ENCODE results near the gene ERFE. TPM values are rescaled to one million over a fixed set of nuclear protein-coding genes. Genes with fewer than 3 reads are reported as not detected.

ERFE gene
- total and polyA plus RNA-seq, 8 donors: 0.13 to 1.1 (median 0.82) TPM; not detected in 4

DNA sequence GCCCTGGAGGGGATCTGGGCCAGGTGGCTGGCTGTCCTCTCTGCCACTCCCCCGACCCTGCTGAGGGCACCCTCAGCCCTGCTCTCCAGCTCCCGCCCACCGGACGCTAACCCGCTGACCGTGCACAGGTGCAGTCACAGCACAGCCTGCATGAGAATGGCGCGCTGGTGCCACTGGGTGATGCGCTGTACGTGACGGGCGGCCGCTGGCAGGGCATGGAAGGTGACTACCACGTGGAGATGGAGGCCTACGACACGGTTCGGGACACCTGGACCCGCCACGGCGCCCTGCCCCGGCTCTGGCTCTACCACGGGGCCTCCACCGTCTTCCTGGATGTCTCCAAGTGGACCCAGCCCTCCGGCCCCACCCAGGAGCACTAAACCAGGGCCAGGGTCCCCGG, 8.1 kb upstream of the ERFE start:
- WGBS, 5 donors: 90 to 99% (median 94%) methylated on average over 12 to 25 of the region's 25 CpGs
- TF ChIP-seq, protein P1, sequence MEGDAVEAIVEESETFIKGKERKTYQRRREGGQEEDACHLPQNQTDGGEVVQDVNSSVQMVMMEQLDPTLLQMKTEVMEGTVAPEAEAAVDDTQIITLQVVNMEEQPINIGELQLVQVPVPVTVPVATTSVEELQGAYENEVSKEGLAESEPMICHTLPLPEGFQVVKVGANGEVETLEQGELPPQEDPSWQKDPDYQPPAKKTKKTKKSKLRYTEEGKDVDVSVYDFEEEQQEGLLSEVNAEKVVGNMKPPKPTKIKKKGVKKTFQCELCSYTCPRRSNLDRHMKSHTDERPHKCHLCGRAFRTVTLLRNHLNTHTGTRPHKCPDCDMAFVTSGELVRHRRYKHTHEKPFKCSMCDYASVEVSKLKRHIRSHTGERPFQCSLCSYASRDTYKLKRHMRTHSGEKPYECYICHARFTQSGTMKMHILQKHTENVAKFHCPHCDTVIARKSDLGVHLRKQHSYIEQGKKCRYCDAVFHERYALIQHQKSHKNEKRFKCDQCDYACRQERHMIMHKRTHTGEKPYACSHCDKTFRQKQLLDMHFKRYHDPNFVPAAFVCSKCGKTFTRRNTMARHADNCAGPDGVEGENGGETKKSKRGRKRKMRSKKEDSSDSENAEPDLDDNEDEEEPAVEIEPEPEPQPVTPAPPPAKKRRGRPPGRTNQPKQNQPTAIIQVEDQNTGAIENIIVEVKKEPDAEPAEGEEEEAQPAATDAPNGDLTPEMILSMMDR (IDR thresholded peaks at IDR 0.05): no peak
- intact Hi-C loops (cut with DNase I; ENCODE audit: low total_unique reads): no loop called here
- no peaks in the 10 kb centered on the region for H3K9me3 ChIP-seq
- no peak overlapping the region for H3K27ac ChIP-seq
- H3K27me3 ChIP-seq: no peaks in the 10 kb centered on the region
- no peak for DNase-seq
- no peaks in the 10 kb centered on the region for H3K4me1 ChIP-seq
- H3K4me3 ChIP-seq: no peak overlapping the region
- H3K36me3 ChIP-seq: no peaks in the 10 kb centered on the region

DNA sequence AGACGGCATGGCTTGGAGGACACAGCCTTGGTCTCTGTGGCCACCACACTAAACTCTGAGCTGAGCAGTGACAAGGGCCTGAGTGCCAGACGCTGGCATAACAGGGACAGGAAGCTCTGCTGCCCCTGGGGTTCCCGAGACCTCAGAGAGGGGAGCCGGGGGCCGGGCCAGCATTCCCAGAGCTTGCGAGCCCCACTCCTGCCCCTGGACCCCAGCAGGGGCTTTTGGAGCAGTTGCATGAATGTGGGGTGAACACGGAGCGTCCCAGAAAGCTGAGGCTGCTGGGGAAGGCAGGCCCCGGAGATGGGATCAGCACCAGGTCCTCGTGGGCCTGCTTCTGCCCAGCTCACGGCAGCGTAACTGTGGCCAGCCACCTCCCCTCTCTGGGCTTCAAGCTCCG, 7.6 kb upstream of the ERFE start:
- 78 to 90% (median 88%) methylated on average over 4 to 13 of the region's 13 CpGs for WGBS, 5 donors
- intact Hi-C loops (cut with DNase I; ENCODE audit: low total_unique reads): no loop called here
- Histone ChIP-seq H3K36me3 (no peaks in the 10 kb centered on the region), H3K9me3 (no peaks in the 10 kb centered on the region), H3K27me3 (no peaks in the 10 kb centered on the region), H3K4me3 (no peak overlapping the region), H3K27ac (no peak overlapping the region), H3K4me1 (no peaks in the 10 kb centered on the region)
- TF ChIP-seq EP300 (IDR thresholded peaks at IDR 0.05) (no peak), POLR2AphosphoS5 (IDR thresholded peaks at IDR 0.05) (no peak), POLR2A (IDR thresholded peaks at IDR 0.05) (no peak)
- TF ChIP-seq, protein P1 (IDR thresholded peaks at IDR 0.05): no peak
- no peak for DNase-seq

DNA sequence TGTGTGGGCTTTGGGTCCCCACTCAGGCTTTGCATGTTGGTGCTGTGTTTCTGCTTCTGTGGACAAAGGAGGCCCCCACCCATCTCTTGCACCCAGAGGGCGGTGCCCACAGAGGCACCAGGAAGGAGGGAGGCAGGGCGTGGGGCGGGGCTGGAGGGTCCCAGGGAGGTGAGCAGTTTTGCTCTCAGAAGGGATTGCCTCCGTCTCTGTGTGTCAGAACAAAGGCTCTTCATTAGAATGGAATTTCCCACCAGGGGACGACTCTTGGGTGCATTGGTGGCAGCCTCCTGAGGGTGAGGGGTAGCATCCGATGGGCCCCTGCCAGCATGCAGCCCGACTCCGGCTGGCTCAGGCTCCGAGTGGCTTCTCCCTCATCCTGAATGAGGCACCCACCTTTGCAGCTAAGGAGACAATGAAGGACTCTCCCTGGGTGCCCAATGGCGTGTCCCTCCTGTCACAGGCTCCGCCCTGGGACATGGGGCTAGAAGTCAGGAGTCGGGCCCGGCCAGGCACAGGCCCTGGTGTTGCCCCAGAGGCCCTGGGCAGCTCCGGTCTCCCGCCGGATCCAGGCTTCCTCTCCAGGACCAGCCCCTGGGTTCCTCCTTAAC, 7.0 kb upstream of the ERFE start:
- Histone ChIP-seq H3K27me3 (no peaks in the 10 kb centered on the region), H3K9me3 (no peaks in the 10 kb centered on the region), H3K4me1 (no peaks in the 10 kb centered on the region), H3K27ac (no peak overlapping the region), H3K36me3 (no peaks in the 10 kb centered on the region), H3K4me3 (no peak overlapping the region)
- no peak for TF ChIP-seq POLR2AphosphoS5 (IDR thresholded peaks at IDR 0.05)
- TF ChIP-seq EP300 (IDR thresholded peaks at IDR 0.05): no peak
- TF ChIP-seq, protein P1 (IDR thresholded peaks at IDR 0.05): no peak
- no peak for TF ChIP-seq POLR2A (IDR thresholded peaks at IDR 0.05)
- WGBS, 5 donors: 83 to 94% (median 86%) methylated on average over 6 to 16 of the region's 16 CpGs
- DNase-seq: no peak
- intact Hi-C loops (cut with DNase I; ENCODE audit: low total_unique reads): no loop called here

DNA sequence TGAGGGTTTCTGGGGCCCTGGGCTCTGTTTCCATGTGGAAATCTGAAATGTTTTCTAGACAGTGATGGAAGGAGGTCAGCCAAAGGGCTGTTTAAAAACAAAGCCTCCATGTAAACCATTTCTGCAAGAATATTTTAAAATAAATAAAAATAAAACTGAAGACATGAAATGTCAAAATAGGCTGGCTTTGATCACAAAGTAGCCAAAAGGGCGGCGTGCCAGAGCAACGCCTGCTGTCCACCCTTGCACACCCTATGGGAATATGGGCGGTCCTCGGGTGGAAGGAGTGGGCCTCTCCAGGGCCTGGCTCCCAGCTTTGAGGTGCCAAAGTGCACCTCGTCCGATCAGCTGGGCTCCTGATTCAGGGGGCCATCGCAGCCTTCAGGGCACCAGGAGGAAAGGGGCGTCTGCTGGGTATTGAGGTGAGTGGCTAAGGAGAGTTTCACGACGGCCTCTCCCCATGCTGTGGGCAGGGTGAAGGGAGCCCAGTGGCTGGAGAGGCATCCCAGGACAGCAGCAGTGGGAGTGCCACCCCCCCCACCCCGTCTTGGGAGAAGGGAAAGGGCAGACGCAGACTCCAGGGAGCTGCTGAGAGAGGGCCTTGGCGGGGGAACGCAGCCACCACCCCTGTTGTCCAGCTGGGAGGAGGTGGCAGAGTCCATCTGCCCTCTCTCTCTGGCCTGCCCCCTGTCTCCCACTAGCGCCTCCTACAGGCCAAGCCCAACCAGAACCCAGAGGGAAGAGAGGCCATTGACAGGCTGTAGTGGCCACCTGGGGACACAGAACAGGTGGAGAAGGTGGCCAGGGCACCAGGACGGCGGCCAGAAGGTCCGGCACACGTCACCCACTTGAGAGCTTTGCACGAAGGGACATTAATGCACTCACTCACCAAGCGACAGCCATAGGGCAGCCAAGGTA, 5.7 kb upstream of the ERFE start:
- Histone ChIP-seq H3K4me1 (peaks cover 3 to 7% (median 4%) of the 10 kb centered on the region in 4 donors), H3K27me3 (peaks cover 0 to 9% (median 0%) of the 10 kb centered on the region in 3 donors), H3K36me3 (no peaks in the 10 kb centered on the region), H3K27ac (no peak overlapping the region), H3K4me3 (no peak overlapping the region), H3K9me3 (no peaks in the 10 kb centered on the region)
- WGBS, 5 donors: 71 to 82% (median 79%) methylated on average over 18 to 22 of the region's 22 CpGs
- no peak for DNase-seq
- TF ChIP-seq EP300 (IDR thresholded peaks at IDR 0.05) (no peak), POLR2A (IDR thresholded peaks at IDR 0.05) (no peak), POLR2AphosphoS5 (IDR thresholded peaks at IDR 0.05) (no peak)
- TF ChIP-seq, protein P1 (IDR thresholded peaks at IDR 0.05): no peak
- intact Hi-C loops (cut with DNase I; ENCODE audit: low total_unique reads): no loop called here

Measured in stomach (tissue), 9 donors.